Lower lobe of right lung (tissue), 2 donors: ENCODE results near the gene PKIG. TPM values are rescaled to one million over a fixed set of nuclear protein-coding genes. Genes with fewer than 3 reads are reported as not detected.

ENCODE experiments used
- ATAC-seq, 2 donors: fragments of 200-7000 bp; cut with Tn5 transposase; one replicate each; pipeline ENCODE4 v1.9.1; 2020 to 2022; ENCODE audit warnings: mild to moderate bottlenecking in 2 of 2, moderate library complexity in 2 of 2
- DNase-seq: peaks from one replicate; pipeline ENCODE4 v3.0.0-alpha.2; 2020
- H3K27ac ChIP-seq: fragments of 200-600 bp; one replicate; pipeline ENCODE4 v1.8.0; 2022
- H3K27me3 ChIP-seq: fragments of 200-600 bp; one replicate; pipeline ENCODE4 v1.8.0; 2022; ENCODE audit warnings: low read depth
- H3K36me3 ChIP-seq: fragments of 200-600 bp; one replicate; pipeline ENCODE4 v1.8.0; 2022; ENCODE audit warnings: mild to moderate bottlenecking
- H3K4me1 ChIP-seq: fragments of 200-600 bp; one replicate; pipeline ENCODE4 v1.8.0; 2022
- H3K4me3 ChIP-seq: fragments of 200-600 bp; one replicate; pipeline ENCODE4 v1.8.0; 2022; ENCODE audit warnings: mild to moderate bottlenecking
- H3K9me3 ChIP-seq: fragments of 200-600 bp; one replicate; pipeline ENCODE4 v1.8.0; 2022
- intact Hi-C: fragments of 100-400 bp; cut with DNase I; formaldehyde crosslinking; loops from one replicate; pipeline ENCODE4 v1.11.0; 2022
- total RNA-seq: library from RNA; stranded (reverse); fragmentation: NEBNext Ultra II Directional; extraction: Animal tissue kit (Norgen Biotek cat#: 25700); gene quantifications from one replicate; pipeline ENCODE4 v1.2.1, GENCODE V29; 2021
- TF ChIP-seq, protein P1 (sequence below): fragments of 200-600 bp; IDR thresholded peaks from one replicate; pipeline ENCODE4 v1.8.0; 2022; ENCODE audit warnings: antibody characterized with exemption, mild to moderate bottlenecking
- donor health status: DM: no; HTN: yes; CAD: no; lungs with severe emphysema.

The PKIG gene
- total RNA-seq, 1 donor from 2014 or later, result 61.6 TPM

DNA sequence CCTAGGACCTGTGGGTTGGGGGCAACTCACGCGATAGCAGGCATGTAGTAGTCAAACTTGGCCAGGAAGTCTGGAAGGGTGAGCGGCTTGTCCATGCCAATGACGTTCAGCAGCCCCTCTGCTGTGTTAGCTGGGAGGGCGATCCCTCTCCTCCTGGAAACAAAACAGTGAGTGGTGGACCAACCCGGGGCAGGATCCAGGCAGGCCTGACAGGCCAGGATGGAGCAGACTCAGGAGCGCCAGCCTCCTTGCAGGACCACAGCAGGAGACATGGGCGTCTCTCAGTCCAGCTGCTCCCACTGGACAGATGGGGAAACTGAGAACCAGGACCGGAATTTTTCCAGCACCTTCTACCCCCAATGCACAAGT lies 46.6 kb downstream of the PKIG start:
- TF ChIP-seq, protein P1, sequence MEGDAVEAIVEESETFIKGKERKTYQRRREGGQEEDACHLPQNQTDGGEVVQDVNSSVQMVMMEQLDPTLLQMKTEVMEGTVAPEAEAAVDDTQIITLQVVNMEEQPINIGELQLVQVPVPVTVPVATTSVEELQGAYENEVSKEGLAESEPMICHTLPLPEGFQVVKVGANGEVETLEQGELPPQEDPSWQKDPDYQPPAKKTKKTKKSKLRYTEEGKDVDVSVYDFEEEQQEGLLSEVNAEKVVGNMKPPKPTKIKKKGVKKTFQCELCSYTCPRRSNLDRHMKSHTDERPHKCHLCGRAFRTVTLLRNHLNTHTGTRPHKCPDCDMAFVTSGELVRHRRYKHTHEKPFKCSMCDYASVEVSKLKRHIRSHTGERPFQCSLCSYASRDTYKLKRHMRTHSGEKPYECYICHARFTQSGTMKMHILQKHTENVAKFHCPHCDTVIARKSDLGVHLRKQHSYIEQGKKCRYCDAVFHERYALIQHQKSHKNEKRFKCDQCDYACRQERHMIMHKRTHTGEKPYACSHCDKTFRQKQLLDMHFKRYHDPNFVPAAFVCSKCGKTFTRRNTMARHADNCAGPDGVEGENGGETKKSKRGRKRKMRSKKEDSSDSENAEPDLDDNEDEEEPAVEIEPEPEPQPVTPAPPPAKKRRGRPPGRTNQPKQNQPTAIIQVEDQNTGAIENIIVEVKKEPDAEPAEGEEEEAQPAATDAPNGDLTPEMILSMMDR, result no peak
- H3K9me3 ChIP-seq, result no peaks in the 10 kb centered on the region
- no peak overlapping the region for H3K27ac ChIP-seq
- no peaks in the 10 kb centered on the region for H3K4me1 ChIP-seq
- no peaks in the 10 kb centered on the region for H3K36me3 ChIP-seq
- ATAC-seq, result no peak
- H3K4me3 ChIP-seq, result no peak overlapping the region
- no peak for DNase-seq
- H3K27me3 ChIP-seq, result no peaks in the 10 kb centered on the region
- intact Hi-C loops, result no loop called here

DNA sequence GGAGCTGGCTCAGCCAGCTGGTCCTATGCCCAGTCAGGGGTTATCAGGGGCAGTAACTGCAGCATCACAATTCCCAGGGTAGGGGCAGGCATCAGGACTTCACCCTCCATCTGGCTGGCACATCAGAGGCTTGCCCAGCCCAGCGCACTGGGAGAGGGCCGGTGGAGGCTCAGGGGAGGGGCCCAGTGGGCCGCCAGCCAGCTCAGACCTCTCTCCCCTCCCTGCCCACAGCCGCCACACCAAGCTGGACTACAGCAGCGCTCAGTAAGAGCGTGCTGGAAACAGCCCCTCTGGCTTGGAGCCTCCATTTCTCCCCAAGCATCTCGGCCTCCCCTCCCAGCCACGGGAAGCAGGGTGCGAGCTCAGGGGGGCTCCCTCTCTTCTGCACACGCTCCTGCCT lies 47.2 kb downstream of the PKIG start:
- H3K27ac ChIP-seq, result no peak overlapping the region
- peaks cover 3% of the 10 kb centered on the region for H3K36me3 ChIP-seq
- no peaks in the 10 kb centered on the region for H3K27me3 ChIP-seq
- no peak overlapping the region for H3K4me3 ChIP-seq
- intact Hi-C loops, result no loop called here
- ATAC-seq, result no peak
- H3K9me3 ChIP-seq, result no peaks in the 10 kb centered on the region
- TF ChIP-seq, protein P1, result no peak
- no peak for DNase-seq
- no peaks in the 10 kb centered on the region for H3K4me1 ChIP-seq

DNA sequence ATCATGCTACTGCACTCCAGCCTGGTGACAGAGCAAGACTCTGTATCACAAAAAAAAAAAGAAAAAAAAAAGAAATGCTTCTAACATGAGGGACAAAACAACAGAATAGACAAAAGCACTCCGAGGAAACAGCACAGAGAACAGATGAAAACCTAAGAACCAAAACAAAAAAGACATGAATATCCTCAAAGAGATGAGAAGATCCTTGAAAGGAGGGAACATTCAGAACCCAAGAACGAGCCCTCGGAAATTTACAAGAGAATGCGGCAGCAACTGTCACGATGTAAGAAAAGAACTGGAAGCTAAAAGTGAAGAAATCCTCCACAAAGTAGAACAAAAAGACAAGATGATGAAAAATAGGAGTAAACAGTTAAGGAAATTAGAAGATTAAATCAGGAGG lies 47.9 kb downstream of the PKIG start:
- no peak for ATAC-seq
- intact Hi-C loops, result no loop called here
- H3K36me3 ChIP-seq, result peaks cover 6% of the 10 kb centered on the region

DNA sequence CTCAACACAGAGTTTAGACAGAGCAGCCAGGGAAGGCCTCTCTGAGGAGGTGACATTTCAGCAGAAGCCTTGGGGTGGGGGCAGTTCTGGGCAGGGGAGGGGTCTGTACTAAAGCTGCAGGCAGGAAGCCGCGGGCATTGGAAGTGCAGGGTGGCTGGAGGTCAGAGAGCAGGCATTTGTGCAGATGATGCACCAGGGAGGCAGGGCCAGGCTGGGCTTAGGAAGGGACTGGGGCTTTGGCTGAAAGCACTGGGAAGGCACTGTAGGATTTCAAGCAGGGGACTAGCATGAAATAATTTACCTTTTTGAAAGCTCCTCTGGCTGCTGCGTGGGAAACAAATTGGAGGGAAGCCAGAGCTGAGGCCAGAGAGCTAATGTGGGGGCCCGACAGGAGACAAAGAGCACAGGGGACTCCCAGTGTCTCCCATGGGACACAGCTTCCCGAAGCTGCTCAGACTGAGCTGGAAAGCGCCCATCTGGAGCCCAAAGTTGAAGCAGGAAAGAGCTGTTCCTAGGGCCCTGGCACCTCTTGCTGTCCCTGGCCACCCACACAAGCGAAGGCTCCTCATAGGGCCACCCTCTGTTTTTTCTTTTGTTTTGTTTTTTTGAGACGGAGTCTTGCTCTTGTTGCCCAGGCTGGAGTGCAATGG lies 49.8 kb downstream of the PKIG start:
- TF ChIP-seq, protein P1, result no peak
- ATAC-seq (no peak), DNase-seq (no peak)
- intact Hi-C loops, result no loop called here
- H3K36me3 ChIP-seq, result peaks cover 6% of the 10 kb centered on the region
- H3K9me3 ChIP-seq, result no peaks in the 10 kb centered on the region
- H3K4me1 ChIP-seq, result no peaks in the 10 kb centered on the region
- H3K4me3 ChIP-seq, result no peak overlapping the region
- no peaks in the 10 kb centered on the region for H3K27me3 ChIP-seq
- no peak overlapping the region for H3K27ac ChIP-seq

More for the DNA sequence above, 47.9 kb downstream of the PKIG start:
- H3K9me3 ChIP-seq, result no peaks in the 10 kb centered on the region
- no peaks in the 10 kb centered on the region for H3K27me3 ChIP-seq
- no peak overlapping the region for H3K27ac ChIP-seq
- no peak for DNase-seq
- no peaks in the 10 kb centered on the region for H3K4me1 ChIP-seq
- TF ChIP-seq, protein P1, result no peak
- H3K4me3 ChIP-seq, result no peak overlapping the region

DNA sequence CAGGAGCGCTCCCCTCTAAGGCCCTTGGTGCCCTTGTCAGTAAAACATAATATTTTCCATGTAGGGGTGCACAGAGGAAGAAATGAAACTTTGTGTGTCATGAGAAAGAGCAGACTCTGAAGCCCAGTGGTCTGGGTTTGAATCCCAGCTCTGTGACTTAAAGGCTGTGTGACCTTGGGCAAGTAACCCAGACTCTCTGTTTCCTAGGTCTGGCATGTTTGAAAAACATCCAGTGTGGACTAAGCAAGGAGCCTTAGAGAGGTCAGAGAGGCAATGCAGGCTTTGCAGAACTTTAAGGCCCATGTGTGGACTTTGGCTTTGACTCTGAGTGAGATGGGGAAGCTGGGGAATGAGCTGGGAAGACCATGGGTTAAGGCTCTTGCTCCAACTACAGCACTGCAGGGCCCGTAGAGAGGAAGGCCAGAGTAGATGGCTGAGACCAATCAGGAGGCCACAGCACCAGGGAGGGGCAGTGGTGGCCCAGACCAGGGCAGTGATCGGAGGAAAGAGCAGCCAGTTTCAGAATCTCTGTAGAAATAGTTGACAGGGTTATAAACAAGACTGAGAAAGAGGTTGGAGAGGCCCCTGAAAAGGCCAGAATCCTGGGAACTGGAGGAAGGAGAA lies 50.9 kb downstream of the PKIG start:
- TF ChIP-seq, protein P1, result no peak
- H3K4me1 ChIP-seq, result no peaks in the 10 kb centered on the region
- intact Hi-C loops, result no loop called here
- no peak for DNase-seq
- H3K36me3 ChIP-seq, result peaks cover 6% of the 10 kb centered on the region
- H3K9me3 ChIP-seq, result no peaks in the 10 kb centered on the region
- H3K27ac ChIP-seq, result no peak overlapping the region
- no peak overlapping the region for H3K4me3 ChIP-seq
- H3K27me3 ChIP-seq, result no peaks in the 10 kb centered on the region
- ATAC-seq, result no peak
